PC-9 (cell line): ENCODE results near the gene INAFM2.

ENCODE experiments used
- EZH2 ChIP-seq: fragments of 200-600 bp; sonication (generic); IDR thresholded peaks from 2 replicates; pipeline ENCODE4 v1.8.0; 2017; ENCODE audit warnings: antibody characterized with exemption, low read depth
- TF ChIP-seq, protein P1 (sequence below): fragments of 200-600 bp; sonication (generic); conservative IDR thresholded peaks from 2 replicates; pipeline ENCODE4 v1.6.1; 2017; ENCODE audit warnings: mixed run types, antibody characterized with exemption, mild to moderate bottlenecking, moderate library complexity

DNA sequence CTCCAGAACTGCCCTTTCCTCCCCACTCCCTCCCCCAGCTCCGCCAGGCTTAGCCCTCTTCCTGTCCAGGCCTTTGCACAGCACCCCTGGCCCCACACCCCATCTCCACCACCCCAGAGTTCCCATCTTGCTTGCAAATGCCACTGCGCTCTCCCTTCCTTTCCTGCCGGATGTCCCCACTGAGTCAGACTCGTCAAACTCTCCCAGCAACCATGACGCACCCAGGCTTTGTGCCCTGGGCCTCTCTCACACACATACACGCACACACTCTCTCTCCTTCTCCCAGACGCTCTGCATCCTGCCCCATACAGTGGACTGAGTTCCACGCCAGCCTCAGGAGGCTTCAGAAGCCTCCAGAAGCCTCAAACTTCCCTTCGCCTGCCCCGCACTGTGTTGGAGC, 20.0 kb downstream of the INAFM2 start:
- TF ChIP-seq, protein P1, sequence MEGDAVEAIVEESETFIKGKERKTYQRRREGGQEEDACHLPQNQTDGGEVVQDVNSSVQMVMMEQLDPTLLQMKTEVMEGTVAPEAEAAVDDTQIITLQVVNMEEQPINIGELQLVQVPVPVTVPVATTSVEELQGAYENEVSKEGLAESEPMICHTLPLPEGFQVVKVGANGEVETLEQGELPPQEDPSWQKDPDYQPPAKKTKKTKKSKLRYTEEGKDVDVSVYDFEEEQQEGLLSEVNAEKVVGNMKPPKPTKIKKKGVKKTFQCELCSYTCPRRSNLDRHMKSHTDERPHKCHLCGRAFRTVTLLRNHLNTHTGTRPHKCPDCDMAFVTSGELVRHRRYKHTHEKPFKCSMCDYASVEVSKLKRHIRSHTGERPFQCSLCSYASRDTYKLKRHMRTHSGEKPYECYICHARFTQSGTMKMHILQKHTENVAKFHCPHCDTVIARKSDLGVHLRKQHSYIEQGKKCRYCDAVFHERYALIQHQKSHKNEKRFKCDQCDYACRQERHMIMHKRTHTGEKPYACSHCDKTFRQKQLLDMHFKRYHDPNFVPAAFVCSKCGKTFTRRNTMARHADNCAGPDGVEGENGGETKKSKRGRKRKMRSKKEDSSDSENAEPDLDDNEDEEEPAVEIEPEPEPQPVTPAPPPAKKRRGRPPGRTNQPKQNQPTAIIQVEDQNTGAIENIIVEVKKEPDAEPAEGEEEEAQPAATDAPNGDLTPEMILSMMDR, result no peak
- TF ChIP-seq EZH2, result no peak
